Fibroblast of the aortic adventitia (primary cell): ENCODE measurements around the gene ARHGAP26. TPM values are rescaled to one million over a fixed set of nuclear protein-coding genes. Genes with fewer than 3 reads are reported as not detected.

Experiments
- DNase-seq: peaks from one replicate; pipeline ENCODE4 v3.0.0-alpha.2; 2010; ENCODE audit warnings: low read depth
- H3K4me3 ChIP-seq: 2 replicates; pipeline ENCODE4 v1.5.1; 2011; ENCODE audit warnings: low read depth, mild to moderate bottlenecking, control low read depth, low read length, moderate library complexity
- CTCF ChIP-seq: IDR thresholded peaks from 2 replicates; pipeline ENCODE4 v1.5.1; 2011; ENCODE audit warnings: mild to moderate bottlenecking, low read length, control low read depth, inconsistent platforms; ENCODE audit not compliant: insufficient read depth
- total RNA-seq: library from RNA; depleted of rRNA; stranded (reverse); fragments of >200 nt; gene quantifications from 2 replicates; pipeline ENCODE4 v1.2.3, GENCODE V29; 2012; ENCODE audit warnings: low replicate concordance

ARHGAP26 gene
- total RNA-seq, 1 donor: 9.0 TPM

- no peak for TF ChIP-seq CTCF
- H3K4me3 ChIP-seq: no peak overlapping the region
- DNase-seq: peak; percentile 82
These were observed 26.4 kb upstream of the ARHGAP26 start for GRCh38 chr5:142743592-142744441.

GRCh38 chr5:142745268-142745667 is 24.9 kb upstream of the ARHGAP26 start:
- TF ChIP-seq CTCF: no peak
- H3K4me3 ChIP-seq: no peak overlapping the region
- DNase-seq: no peak

GRCh38 chr5:142746532-142747433 is 23.4 kb upstream of the ARHGAP26 start:
- no peak for TF ChIP-seq CTCF
- peak; percentile 92 for DNase-seq

GRCh38 chr5:142748132-142748531 is 22.0 kb upstream of the ARHGAP26 start:
- peak; percentile 62 for DNase-seq
- TF ChIP-seq CTCF: no peak
- no peak overlapping the region for H3K4me3 ChIP-seq

More at GRCh38 chr5:142746532-142747433, 23.4 kb upstream of the ARHGAP26 start:
- H3K4me3 ChIP-seq: no peak overlapping the region

GRCh38 chr5:142748568-142749249 is 21.5 kb upstream of the ARHGAP26 start:
- H3K4me3 ChIP-seq: no peak overlapping the region
- TF ChIP-seq CTCF: no peak
- no peak for DNase-seq

GRCh38 chr5:142749321-142749720 is 20.9 kb upstream of the ARHGAP26 start:
- no peak overlapping the region for H3K4me3 ChIP-seq
- DNase-seq: peak; percentile 48
- no peak for TF ChIP-seq CTCF
